Lower leg skin (tissue), 4 donors: ENCODE data around the gene DHX58. TPM values are rescaled to one million over a fixed set of nuclear protein-coding genes. Genes with fewer than 3 reads are reported as not detected.

ENCODE experiments used
- DNase-seq, 2 donors: peaks; one replicate each; pipeline ENCODE4 v3.0.0-alpha.2; 2019; ENCODE audit warnings: low spot score in 2 of 2
- H3K4me3 ChIP-seq: fragments of 200-600 bp; sonication (generic); 2 replicates; pipeline ENCODE4 v1.5.1; 2017; ENCODE audit warnings: mild to moderate bottlenecking, low read depth; ENCODE audit not compliant: poor library complexity, severe bottlenecking
- POLR2A ChIP-seq, 2 donors: fragments of 450-650 bp; IDR thresholded peaks; one replicate each; pipeline ENCODE4 v1.6.1; 2016 to 2017; ENCODE audit warnings: antibody characterized with exemption in 2 of 2, mild to moderate bottlenecking in 1 of 2, moderate library complexity in 1 of 2
- whole genome bisulfite sequencing, 2 donors: methylation state at CpG; one replicate each; pipeline ENCODE4 v1.1.5; 2018; 5-methylcytosine and 5-hydroxymethylcytosine counted together
- intact Hi-C: fragments of 100-400 bp; cut with DNase I; formaldehyde crosslinking; loops from one replicate; pipeline ENCODE4 v1.15.0; 2023; ENCODE audit warnings: low total_unique reads
- total RNA-seq, 4 donors: library from RNA; depleted of rRNA; stranded (reverse); fragments of >200 nt; gene quantifications; one replicate each; pipeline ENCODE4 v1.1.0, GENCODE V29; 2016
- TF ChIP-seq, protein P1 (sequence below), 3 donors: fragments of 450-650 bp; IDR thresholded peaks; one replicate each; pipeline ENCODE4 v1.5.1; 2016; ENCODE audit warnings: antibody characterized with exemption in 3 of 3, mild to moderate bottlenecking in 3 of 3, moderate library complexity in 2 of 3

DHX58 gene
- total RNA-seq, 4 donors from 2014 or later = 7.5 to 16.5 (median 12.1) TPM

GRCh38 chr17:42110301-42111264 lies 1.9 kb downstream of the DHX58 start:
- H3K4me3 ChIP-seq = no peak overlapping the region
- DNase-seq = no peak
- 91% methylated on average over 16 to 18 of the region's 18 CpGs for WGBS, 2 donors
- intact Hi-C loops = loop anchor here (10.0 kb wide), 1 partner anchor 146 kb away; the partner anchor contains the start of gene CNP
- TF ChIP-seq, protein P1, sequence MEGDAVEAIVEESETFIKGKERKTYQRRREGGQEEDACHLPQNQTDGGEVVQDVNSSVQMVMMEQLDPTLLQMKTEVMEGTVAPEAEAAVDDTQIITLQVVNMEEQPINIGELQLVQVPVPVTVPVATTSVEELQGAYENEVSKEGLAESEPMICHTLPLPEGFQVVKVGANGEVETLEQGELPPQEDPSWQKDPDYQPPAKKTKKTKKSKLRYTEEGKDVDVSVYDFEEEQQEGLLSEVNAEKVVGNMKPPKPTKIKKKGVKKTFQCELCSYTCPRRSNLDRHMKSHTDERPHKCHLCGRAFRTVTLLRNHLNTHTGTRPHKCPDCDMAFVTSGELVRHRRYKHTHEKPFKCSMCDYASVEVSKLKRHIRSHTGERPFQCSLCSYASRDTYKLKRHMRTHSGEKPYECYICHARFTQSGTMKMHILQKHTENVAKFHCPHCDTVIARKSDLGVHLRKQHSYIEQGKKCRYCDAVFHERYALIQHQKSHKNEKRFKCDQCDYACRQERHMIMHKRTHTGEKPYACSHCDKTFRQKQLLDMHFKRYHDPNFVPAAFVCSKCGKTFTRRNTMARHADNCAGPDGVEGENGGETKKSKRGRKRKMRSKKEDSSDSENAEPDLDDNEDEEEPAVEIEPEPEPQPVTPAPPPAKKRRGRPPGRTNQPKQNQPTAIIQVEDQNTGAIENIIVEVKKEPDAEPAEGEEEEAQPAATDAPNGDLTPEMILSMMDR (IDR thresholded peaks at IDR 0.05) = no peak
- TF ChIP-seq POLR2A (IDR thresholded peaks at IDR 0.05) = no peak

DNA sequence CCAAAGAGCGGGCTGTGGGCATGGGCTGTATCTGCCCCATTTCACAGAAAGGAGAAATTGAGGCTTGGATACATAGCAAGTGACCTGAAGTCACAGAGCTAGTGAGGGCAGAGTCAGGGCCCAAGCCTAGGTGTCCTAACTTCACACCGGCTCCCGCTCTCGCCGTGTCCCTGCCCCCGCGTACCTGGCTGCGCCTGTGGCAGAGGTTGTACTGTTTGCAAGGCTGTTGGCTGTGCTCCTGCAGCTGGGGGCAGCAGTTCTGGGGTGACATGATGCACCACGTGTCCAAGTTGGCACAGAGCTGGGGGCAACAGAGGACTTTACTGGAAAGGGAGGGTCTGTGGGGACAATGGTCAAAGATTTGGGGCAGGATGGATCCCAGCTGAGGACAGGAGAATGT lies 3.4 kb downstream of the DHX58 start:
- no peak for DNase-seq
- no peak overlapping the region for H3K4me3 ChIP-seq
- WGBS, 2 donors = 89 to 95% methylated on average over 9 of the region's 9 CpGs
- intact Hi-C loops = no loop called here
- no peak for TF ChIP-seq POLR2A (IDR thresholded peaks at IDR 0.05)
- TF ChIP-seq, protein P1 (IDR thresholded peaks at IDR 0.05) = no peak

DNA sequence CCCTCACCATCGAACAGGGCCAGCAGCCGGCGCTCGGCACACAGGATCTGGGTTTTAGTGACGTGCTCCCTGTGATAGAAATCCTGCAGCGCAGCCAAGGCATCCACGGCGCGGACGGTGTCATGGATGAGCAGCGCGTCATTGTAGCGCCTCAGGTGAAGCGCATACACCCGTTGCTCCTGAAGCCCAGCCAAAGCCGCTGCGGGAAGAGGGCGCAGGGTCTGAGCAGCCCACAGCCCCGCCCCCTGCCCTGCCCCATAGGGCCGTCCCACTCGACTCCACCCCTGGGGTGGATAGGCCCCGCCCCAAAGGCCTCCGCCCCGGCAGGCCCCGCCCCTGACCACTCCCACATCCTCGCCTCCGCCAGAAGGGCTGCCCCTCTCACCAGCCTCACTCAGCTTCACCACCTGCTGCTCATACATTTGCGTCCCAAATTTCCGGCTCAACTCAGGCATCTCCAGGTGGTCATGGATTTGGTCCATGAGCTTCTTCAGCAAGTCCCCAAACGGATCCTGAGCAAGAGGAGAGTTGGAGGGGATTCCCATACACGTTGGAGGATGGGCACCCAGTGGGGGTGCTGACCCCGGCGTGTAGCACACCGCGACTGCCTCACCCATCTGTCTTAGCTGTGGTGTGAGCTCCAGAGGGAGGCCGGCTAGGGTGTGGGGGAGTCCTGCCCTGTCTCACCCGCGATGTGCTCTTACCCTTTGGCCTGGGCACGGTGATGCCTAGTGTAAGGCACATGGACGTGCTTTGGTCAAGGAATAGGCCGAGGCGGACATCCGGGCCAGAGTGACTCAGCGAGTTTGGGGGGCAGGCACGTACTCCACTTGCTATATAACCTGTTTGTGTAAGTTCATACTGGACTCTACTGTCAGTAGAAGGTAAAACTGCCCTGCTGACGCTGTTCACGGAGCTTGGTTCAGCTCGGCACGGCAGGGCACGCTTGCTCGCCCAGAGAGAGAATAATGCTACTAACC lies 4.6 kb downstream of the DHX58 start:
- WGBS, 2 donors = 55% methylated on average over 33 to 51 of the region's 51 CpGs

DNA sequence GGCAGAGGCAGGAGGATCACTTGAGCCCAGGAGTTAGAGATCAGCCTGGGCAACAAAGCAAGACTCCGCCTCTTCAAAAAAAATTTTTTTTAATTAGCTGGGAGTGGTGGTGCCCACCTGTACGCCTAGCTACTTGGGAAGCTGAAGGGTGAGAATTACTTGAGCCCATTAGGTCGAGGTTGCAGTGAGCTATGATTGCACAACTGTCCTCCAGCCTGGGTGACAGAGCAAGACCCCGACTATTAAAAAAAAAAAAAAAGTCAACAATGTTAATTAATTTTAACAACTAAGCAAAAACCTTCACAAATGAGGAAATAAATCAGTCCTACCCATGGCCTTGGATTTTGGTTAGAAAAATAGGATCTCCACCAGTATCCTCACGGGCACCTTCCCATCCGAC lies 5.4 kb downstream of the DHX58 start:
- intact Hi-C loops = no loop called here
- WGBS, 2 donors = 71 to 78% methylated on average over 6 of the region's 6 CpGs
- TF ChIP-seq, protein P1 (IDR thresholded peaks at IDR 0.05) = no peak
- TF ChIP-seq POLR2A (IDR thresholded peaks at IDR 0.05) = no peak
- no peak overlapping the region for H3K4me3 ChIP-seq
- no peak for DNase-seq

More for the DNA sequence above, 4.6 kb downstream of the DHX58 start:
- H3K4me3 ChIP-seq = no peak overlapping the region
- intact Hi-C loops = no loop called here
- peak; percentile 62 to 94 for DNase-seq
- TF ChIP-seq, protein P1 (IDR thresholded peaks at IDR 0.05) = no peak
- TF ChIP-seq POLR2A (IDR thresholded peaks at IDR 0.05) = no peak

- intact Hi-C loops = no loop called here
- WGBS, 2 donors = 82 to 89% methylated on average over 2 of the region's 2 CpGs
- DNase-seq = no peak
- TF ChIP-seq, protein P1 (IDR thresholded peaks at IDR 0.05) = no peak
- no peak for TF ChIP-seq POLR2A (IDR thresholded peaks at IDR 0.05)
- H3K4me3 ChIP-seq = no peak overlapping the region
Measured at GRCh38 chr17:42106009-42106408, 6.5 kb downstream of the DHX58 start.
